GM23248 (cell line): Measurements from ENCODE around the gene BCAR3. TPM values are rescaled to one million over a fixed set of nuclear protein-coding genes. Genes with fewer than 3 reads are reported as not detected.

Experiments
- DNase-seq: peaks from one replicate; pipeline ENCODE4 v3.0.0-alpha.2; 2015
- H2AFZ ChIP-seq: fragments of 200-600 bp; sonication (generic); 2 replicates; pipeline ENCODE4 v1.6.1; 2016; ENCODE audit warnings: antibody characterized with exemption
- H3F3A ChIP-seq: fragments of 200-600 bp; sonication (generic); 2 replicates; pipeline ENCODE4 v1.6.1; 2016; ENCODE audit warnings: mild to moderate bottlenecking, antibody characterized with exemption, mixed run types; ENCODE audit not compliant: insufficient read depth
- H3K27ac ChIP-seq: fragments of 200-600 bp; sonication (generic); 2 replicates; pipeline ENCODE4 v1.5.1; 2016; ENCODE audit warnings: mild to moderate bottlenecking
- H3K27me3 ChIP-seq: fragments of 200-600 bp; sonication (generic); replicated peaks from 2 replicates; pipeline ENCODE4 v1.6.1; 2016; ENCODE audit warnings: mild to moderate bottlenecking; ENCODE audit not compliant: insufficient read depth
- H3K36me3 ChIP-seq: fragments of 200-600 bp; sonication (generic); 2 replicates; pipeline ENCODE4 v1.6.1; 2016; ENCODE audit warnings: low read depth, mild to moderate bottlenecking
- H3K4me1 ChIP-seq: fragments of 200-600 bp; sonication (generic); 2 replicates; pipeline ENCODE4 v1.6.1; 2016; ENCODE audit warnings: mild to moderate bottlenecking; ENCODE audit not compliant: insufficient read depth
- H3K4me2 ChIP-seq: fragments of 200-600 bp; sonication (generic); one replicate; pipeline ENCODE4 v1.6.1; 2016; ENCODE audit warnings: mild to moderate bottlenecking; ENCODE audit not compliant: unreplicated experiment
- H3K4me3 ChIP-seq: fragments of 200-600 bp; sonication (generic); 2 replicates; pipeline ENCODE4 v1.5.1; 2016; ENCODE audit warnings: mild to moderate bottlenecking
- H3K79me2 ChIP-seq: fragments of 200-600 bp; sonication (generic); 2 replicates; pipeline ENCODE4 v1.6.1; 2016; ENCODE audit warnings: mild to moderate bottlenecking; ENCODE audit not compliant: insufficient read depth
- H3K9ac ChIP-seq: fragments of 200-600 bp; sonication (generic); 2 replicates; pipeline ENCODE4 v1.6.1; 2016; ENCODE audit warnings: mild to moderate bottlenecking
- H3K9me2 ChIP-seq: fragments of 200-600 bp; sonication (generic); 2 replicates; pipeline ENCODE4 v1.6.1; 2016; ENCODE audit warnings: mixed run types, mild to moderate bottlenecking, moderate library complexity; ENCODE audit not compliant: insufficient read depth
- H3K9me3 ChIP-seq: fragments of 200-600 bp; sonication (generic); one replicate; pipeline ENCODE4 v1.6.1; 2017; ENCODE audit warnings: low read depth
- H4K20me1 ChIP-seq: fragments of 200-600 bp; sonication (generic); 2 replicates; pipeline ENCODE4 v1.6.0; 2016; ENCODE audit not compliant: insufficient read depth
- EZH2 ChIP-seq: fragments of 200-600 bp; sonication (generic); IDR thresholded peaks from 2 replicates; pipeline ENCODE4 v1.6.1; 2018; ENCODE audit warnings: antibody characterized with exemption, mild to moderate bottlenecking; ENCODE audit not compliant: insufficient read depth, poor library complexity, severe bottlenecking
- EZH2phosphoT487 ChIP-seq: fragments of 200-600 bp; sonication (generic); IDR thresholded peaks from 2 replicates; pipeline ENCODE4 v1.6.1; 2018; ENCODE audit warnings: antibody characterized with exemption, moderate library complexity, mild to moderate bottlenecking, low read depth; ENCODE audit not compliant: insufficient read depth
- WGBS, 2 experiments: methylation state at CpG; one replicate each; pipeline ENCODE4 v1.1.6; 2015 to 2017; ENCODE audit warnings: low lambda C conversion rate in 2 of 2, low coverage in 1 of 2; ENCODE audit errors: missing lambda C conversion rate in 2 of 2; 5-methylcytosine and 5-hydroxymethylcytosine counted together
- in situ Hi-C: fragments of 300-500 bp; cut with MboI; formaldehyde crosslinking; loops from 2 replicates; pipeline ENCODE4 v1.15.0; 2020
- polyA plus RNA-seq: library from polyadenylated mRNA; unstranded; fragments of >200 nt; fragmentation: Nextera tagmentation; extraction: Ambion mirVana; gene quantifications from 2 replicates; pipeline ENCODE4 v1.2.1, GENCODE V29; 2016
- total RNA-seq: library from RNA; depleted of rRNA; stranded (reverse); fragments of >200 nt; shearing (Covaris generic); gene quantifications from 2 replicates; pipeline ENCODE4 v1.2.3, GENCODE V29; 2014

Gene BCAR3
- total and polyA plus RNA-seq, 2 experiments from 2014 or later: 65.1 to 83.2 TPM

DNA sequence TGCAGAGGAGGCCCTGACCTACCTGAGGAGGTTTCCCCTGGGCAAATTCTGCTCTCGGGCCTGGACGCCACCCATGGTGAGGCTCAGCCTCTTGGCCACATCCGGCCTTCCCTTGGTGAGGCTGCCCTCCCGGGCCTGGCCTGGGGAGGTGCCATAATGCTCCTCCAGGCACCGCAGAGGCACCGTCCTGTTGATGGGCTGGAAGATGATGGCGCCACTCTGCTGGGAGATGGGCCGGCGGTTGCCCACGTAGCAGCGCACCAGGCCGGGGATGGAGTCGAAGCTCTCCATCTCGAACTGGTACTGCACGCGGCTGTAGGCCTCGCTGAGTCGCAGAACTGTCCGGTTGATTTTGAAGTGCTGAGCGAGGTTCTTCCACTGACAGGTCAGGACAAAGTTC lies 92.7 kb downstream of the BCAR3 start:
- Histone ChIP-seq H3K4me2 (no peak overlapping the region), H3K27me3 (no peaks in the 10 kb centered on the region), H3F3A (peaks cover 70% of the 10 kb centered on the region), H2AFZ (no peak overlapping the region), H4K20me1 (peaks cover 6% of the 10 kb centered on the region; the same call in 1 of the 2 replicates), H3K79me2 (peaks cover 100% of the 10 kb centered on the region), H3K9me3 (no peaks in the 10 kb centered on the region), H3K9me2 (no peaks in the 10 kb centered on the region), H3K4me3 (no peak overlapping the region), H3K36me3 (peaks cover 77% of the 10 kb centered on the region), H3K4me1 (peaks cover 32% of the 10 kb centered on the region), H3K27ac (no peak overlapping the region), H3K9ac (no peak overlapping the region)
- TF ChIP-seq EZH2: no peak
- no peak for TF ChIP-seq EZH2phosphoT487
- 97% methylated on average over 20 of the region's 20 CpGs for WGBS, 2 experiments
- no peak for DNase-seq
- in situ Hi-C loops: no loop called here

- Histone ChIP-seq H3K79me2 (peaks cover 100% of the 10 kb centered on the region), H3K27ac (no peak overlapping the region), H3K9me2 (no peaks in the 10 kb centered on the region), H3K36me3 (peaks cover 82% of the 10 kb centered on the region), H3K9me3 (no peaks in the 10 kb centered on the region), H3K9ac (no peak overlapping the region), H3K27me3 (no peaks in the 10 kb centered on the region), H4K20me1 (peaks cover 6% of the 10 kb centered on the region; the same call in 1 of the 2 replicates), H2AFZ (no peak overlapping the region), H3K4me1 (peaks cover 27% of the 10 kb centered on the region), H3K4me2 (no peak overlapping the region), H3K4me3 (no peak overlapping the region), H3F3A (peaks cover 76% of the 10 kb centered on the region)
- 72 to 73% methylated on average over 6 of the region's 6 CpGs for WGBS, 2 experiments
- in situ Hi-C loops: no loop called here
- DNase-seq: peak; percentile 37
- TF ChIP-seq EZH2 (no peak), EZH2phosphoT487 (no peak)
Measured at GRCh38 chr1:93588206-93588605, 93.4 kb downstream of the BCAR3 start.

DNA sequence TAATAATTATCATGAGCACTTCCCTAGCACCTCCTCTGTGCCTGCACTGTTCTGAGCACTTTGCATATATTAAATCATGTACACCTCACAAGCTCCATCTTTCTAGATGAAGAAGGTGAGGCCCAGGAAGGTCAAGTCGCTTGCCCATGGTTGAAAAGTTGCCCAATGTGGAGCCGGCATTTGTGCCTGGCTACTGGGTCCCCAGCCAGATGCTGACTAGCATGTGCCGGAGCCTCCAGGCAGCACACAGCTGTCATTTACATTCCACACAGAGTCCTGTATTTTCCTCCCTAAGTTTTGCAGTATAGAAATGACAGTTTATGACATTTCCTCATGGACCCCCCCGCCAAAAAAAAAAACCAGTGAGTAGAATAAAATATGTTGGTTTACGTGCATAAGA lies 94.3 kb downstream of the BCAR3 start:
- in situ Hi-C loops: no loop called here
- no peak for DNase-seq
- no peaks in the 10 kb centered on the region for H3K9me3 ChIP-seq
- H2AFZ ChIP-seq: no peak overlapping the region
- peaks cover 27% of the 10 kb centered on the region for H3K4me1 ChIP-seq
- no peak overlapping the region for H3K4me3 ChIP-seq
- H3K27ac ChIP-seq: no peak overlapping the region
- peaks cover 89% of the 10 kb centered on the region for H3K36me3 ChIP-seq
- TF ChIP-seq EZH2: no peak
- TF ChIP-seq EZH2phosphoT487: no peak
- no peak overlapping the region for H3K9ac ChIP-seq
- H3K9me2 ChIP-seq: no peaks in the 10 kb centered on the region
- H3K4me2 ChIP-seq: no peak overlapping the region
- no peaks in the 10 kb centered on the region for H3K27me3 ChIP-seq
- WGBS, 2 experiments: 69 to 74% methylated on average over 5 of the region's 5 CpGs
- peaks cover 6% of the 10 kb centered on the region; the same call in 1 of the 2 replicates for H4K20me1 ChIP-seq
- H3F3A ChIP-seq: peaks cover 77% of the 10 kb centered on the region
- peaks cover 100% of the 10 kb centered on the region for H3K79me2 ChIP-seq

DNA sequence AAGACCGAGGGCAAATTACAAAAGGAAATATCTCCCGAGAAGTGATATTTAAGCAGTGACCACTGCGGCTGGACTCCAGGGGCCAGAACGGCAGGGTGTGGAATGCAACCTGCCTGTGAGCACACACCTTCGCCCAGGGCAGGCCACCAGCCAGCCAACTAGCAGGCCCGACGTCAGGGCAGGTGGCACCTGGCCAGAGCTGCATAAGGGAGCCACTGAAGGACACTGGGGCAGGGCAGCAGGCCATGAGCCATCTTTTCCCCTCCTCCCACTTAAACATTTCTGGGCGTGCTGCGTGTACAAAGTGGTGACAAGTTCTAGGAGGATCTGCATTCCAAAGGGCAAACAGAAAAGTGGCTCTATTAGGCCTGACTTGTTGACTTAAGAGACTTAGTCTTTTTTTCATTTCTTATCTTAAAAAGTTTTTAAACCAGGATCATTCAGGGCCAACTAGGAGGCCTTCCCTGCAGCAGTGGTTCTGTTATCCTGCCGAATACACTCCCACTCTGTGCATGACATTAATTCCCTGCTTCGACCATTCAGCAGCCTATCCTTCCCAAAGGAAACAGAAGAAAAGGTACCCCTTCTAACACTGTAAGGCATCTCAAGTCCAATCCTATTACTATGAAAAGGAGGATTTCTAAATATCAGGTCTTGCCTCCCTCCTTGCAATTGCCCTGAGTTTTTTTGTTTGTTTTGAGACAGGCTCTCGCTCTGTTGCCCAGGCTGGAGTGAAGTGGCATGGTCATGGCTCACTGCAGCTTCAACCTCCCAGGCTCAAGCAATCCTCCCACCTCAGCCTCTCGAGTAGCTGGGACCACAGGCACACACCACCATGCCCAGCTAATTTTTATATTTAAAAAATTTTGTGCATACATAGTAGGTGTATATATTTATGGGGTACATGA lies 96.3 kb downstream of the BCAR3 start:
- peak overlapping the region; percentile 61 for H3K27ac ChIP-seq
- in situ Hi-C loops: no loop called here
- no peak overlapping the region for H2AFZ ChIP-seq

More for the DNA sequence above, 96.3 kb downstream of the BCAR3 start:
- H4K20me1 ChIP-seq: 0 out of 2 replicates have a peak, but pooled peaks cover under 1% of the 10 kb centered on the region
- H3K36me3 ChIP-seq: peaks cover 90% of the 10 kb centered on the region
- peaks cover 25% of the 10 kb centered on the region for H3K4me1 ChIP-seq
- no peak for TF ChIP-seq EZH2phosphoT487
- no peak for TF ChIP-seq EZH2
- no peaks in the 10 kb centered on the region for H3K9me2 ChIP-seq
- WGBS, 2 experiments: 63 to 69% methylated on average over 13 of the region's 13 CpGs
- no peak overlapping the region for H3K4me3 ChIP-seq
- H3K27me3 ChIP-seq: no peaks in the 10 kb centered on the region
- peaks cover 98% of the 10 kb centered on the region for H3K79me2 ChIP-seq
- H3K9ac ChIP-seq: peak overlapping the region; percentile 17
- H3K9me3 ChIP-seq: no peaks in the 10 kb centered on the region
- peaks cover 76% of the 10 kb centered on the region for H3F3A ChIP-seq
- H3K4me2 ChIP-seq: no peak overlapping the region
- peak; percentile 70 for DNase-seq
